Fibroblast of villous mesenchyme (primary cell): ENCODE results near the gene ERBB4. TPM values are rescaled to one million over a fixed set of nuclear protein-coding genes. Genes with fewer than 3 reads are reported as not detected.

Experiments used
- DNase-seq: peaks from one replicate; pipeline ENCODE4 v3.0.0-alpha.2; 2010; ENCODE audit warnings: low read depth
- H3K4me3 ChIP-seq: 2 replicates; pipeline ENCODE4 v1.5.1; 2011; ENCODE audit warnings: low read depth, mild to moderate bottlenecking, low read length
- CTCF ChIP-seq: IDR thresholded peaks from 2 replicates; pipeline ENCODE4 v1.5.1; 2012; ENCODE audit warnings: low read depth, mild to moderate bottlenecking, low read length; ENCODE audit not compliant: insufficient read depth
- total RNA-seq: library from RNA; depleted of rRNA; stranded (reverse); fragments of >200 nt; gene quantifications from 2 replicates; pipeline ENCODE4 v1.2.3, GENCODE V29; 2012

Gene ERBB4
- total RNA-seq, 1 donor: under 0.01 TPM

- TF ChIP-seq CTCF: no peak
Measured at GRCh38 chr2:212073360-212073759, 465.2 kb downstream of the ERBB4 start.

GRCh38 chr2:212066546-212066945 is 472.1 kb downstream of the ERBB4 start:
- TF ChIP-seq CTCF: no peak
- no peak overlapping the region for H3K4me3 ChIP-seq
- DNase-seq: no peak

More at GRCh38 chr2:212073360-212073759, 465.2 kb downstream of the ERBB4 start:
- no peak for DNase-seq
- H3K4me3 ChIP-seq: no peak overlapping the region

- no peak for TF ChIP-seq CTCF
- no peak overlapping the region for H3K4me3 ChIP-seq
- DNase-seq: no peak
Measured at GRCh38 chr2:212064318-212064717, 474.3 kb downstream of the ERBB4 start.

- no peak for TF ChIP-seq CTCF
- H3K4me3 ChIP-seq: no peak overlapping the region
- DNase-seq: no peak
Measured at GRCh38 chr2:212052412-212053159, 486.0 kb downstream of the ERBB4 start.

GRCh38 chr2:212050871-212051270 is 487.7 kb downstream of the ERBB4 start:
- no peak for DNase-seq
- TF ChIP-seq CTCF: no peak
- H3K4me3 ChIP-seq: no peak overlapping the region

GRCh38 chr2:212042562-212042961 is 496.0 kb downstream of the ERBB4 start:
- TF ChIP-seq CTCF: no peak
- DNase-seq: no peak
- no peak overlapping the region for H3K4me3 ChIP-seq

GRCh38 chr2:212037062-212037461 is 501.5 kb downstream of the ERBB4 start:
- DNase-seq: no peak
- TF ChIP-seq CTCF: no peak

More at GRCh38 chr2:212037062-212037461, 501.5 kb downstream of the ERBB4 start:
- no peak overlapping the region for H3K4me3 ChIP-seq
